GM18499 (cell line): ENCODE measurements around the gene SYTL3.
"Not testable (repeated sequence)": the region's sequence is repeated elsewhere in the genome, so short reads cannot be mapped to it uniquely, and the experiment has no call there.

Experiments
- ATAC-seq: cut with Tn5 transposase; IDR thresholded peaks from one replicate; pipeline ENCODE4 v1.9.1; 2021; ENCODE audit warnings: moderate number of reproducible peaks; ENCODE audit not compliant: insufficient read depth, unreplicated experiment

Gene SYTL3

GRCh38 chr6:158660333-158660754, 10.5 kb downstream of the SYTL3 start:
- no peak for ATAC-seq

DNA sequence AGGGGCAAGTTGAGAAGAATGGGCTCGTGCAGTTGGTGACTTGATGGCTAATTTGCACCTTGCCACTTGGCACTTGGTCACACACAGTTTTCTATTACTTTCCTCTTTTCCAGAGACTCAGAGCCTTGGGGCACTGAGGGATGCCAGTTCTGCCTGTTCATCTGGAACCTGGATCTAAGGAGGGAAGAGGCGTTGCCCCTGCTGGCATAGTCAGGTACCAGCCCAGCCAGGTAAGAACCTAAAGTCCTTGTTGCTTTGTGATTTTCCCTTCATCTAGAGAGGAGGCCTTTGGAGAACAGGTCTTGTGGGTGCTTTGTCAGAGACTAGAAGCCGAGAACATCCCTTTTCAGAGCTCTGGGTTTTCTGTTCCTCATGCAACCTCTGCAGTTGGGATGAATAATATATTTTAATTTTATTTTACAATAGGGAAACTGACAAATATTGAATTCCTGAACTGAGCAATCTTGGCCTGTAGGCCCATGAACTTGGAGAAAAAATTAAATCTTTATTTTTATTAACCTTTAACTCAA, 11.4 kb downstream of the SYTL3 start:
- ATAC-seq = no peak

DNA sequence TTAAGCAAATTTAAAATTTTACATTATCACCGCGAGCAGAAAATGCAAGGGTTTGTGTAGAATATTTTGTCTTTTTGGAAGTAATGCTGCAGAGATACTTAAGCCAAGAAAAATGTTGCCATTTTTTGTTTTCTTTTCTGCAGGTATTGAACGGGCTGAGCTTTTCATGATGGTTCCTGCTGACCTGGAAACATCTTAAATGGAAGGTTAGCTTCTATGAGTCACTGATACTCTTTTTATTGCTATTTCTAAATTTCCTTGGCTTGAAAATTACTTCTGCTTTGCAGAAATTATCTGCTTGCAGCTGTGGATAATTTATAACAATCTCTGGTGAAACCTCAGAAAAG, 12.7 kb downstream of the SYTL3 start:
- ATAC-seq = no peak

GRCh38 chr6:158662954-158663624, 13.2 kb downstream of the SYTL3 start:
- ATAC-seq = no peak

- ATAC-seq = no peak
These were observed 13.8 kb downstream of the SYTL3 start for GRCh38 chr6:158663625-158664165.

DNA sequence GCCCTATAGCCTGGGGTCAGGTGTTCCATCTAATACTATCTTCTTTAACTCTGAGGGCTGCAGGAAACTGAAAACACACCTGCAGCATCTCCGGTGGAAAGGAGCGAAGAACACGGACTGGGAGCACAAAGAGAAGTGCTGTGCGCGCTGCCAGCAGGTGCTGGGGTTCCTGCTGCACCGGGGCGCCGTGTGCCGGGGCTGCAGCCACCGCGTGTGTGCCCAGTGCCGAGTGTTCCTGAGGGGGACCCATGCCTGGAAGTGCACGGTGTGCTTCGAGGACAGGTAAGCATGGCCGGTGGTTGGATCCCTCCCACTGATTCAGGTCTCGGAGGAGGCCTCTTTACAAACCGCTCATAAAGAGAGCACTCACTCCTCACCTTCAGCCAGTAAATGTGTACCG, 15.5 kb downstream of the SYTL3 start:
- ATAC-seq = no peak

DNA sequence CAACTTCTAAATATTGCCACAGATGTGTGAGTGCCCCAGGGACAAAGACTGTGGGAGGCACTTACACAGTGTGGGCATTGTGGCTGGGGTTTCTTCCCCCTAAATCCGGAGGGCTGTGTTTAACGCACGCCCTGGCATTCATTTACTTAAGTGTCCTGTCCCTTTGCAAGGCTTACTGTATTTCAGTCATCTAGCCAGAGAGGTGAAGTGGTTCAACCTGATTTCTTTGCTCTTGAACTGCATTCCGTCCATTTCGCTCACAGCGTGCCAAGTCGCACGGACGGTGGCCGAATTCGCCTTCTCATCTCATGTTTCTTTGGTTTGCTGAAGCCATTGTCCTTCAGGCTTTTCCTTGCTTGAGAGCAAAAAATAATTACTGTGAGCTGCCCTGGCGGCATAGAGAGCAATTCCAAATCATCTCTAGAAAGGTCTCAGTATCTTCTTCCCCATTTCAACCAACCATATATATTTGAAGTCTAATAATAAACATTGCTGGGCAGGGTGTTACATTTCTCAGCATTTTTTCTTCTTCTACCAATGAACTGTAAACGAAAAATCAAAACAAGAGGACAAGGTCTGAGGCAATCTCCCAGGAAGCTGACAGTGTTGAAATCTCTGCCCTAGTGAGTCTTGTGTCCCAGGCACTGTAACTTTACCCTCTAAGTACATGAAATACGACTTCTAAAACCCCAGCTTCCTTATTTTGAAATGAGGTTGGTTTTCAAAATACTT, 16.9 kb downstream of the SYTL3 start:
- ATAC-seq = no peak

GRCh38 chr6:158667360-158667981, 17.6 kb downstream of the SYTL3 start:
- ATAC-seq = no peak

DNA sequence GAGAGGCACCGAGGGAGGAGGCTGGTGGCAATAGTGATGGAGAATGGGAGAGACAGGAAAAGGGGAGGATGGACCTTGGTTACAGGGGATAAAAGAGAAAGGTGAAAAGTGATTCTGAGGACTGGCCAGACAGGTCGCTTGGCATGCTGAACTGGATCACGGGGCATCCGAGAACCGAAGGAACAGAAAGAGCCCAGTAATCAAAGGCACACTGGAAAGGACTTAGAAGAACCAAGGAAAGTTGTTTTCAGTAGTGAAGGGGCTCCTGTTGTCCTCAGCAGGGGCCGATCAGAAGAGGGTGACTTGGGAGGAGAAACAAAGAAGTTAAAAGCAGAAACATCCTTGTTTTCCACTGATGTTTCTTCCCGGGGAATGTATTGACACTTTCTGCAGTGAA, 18.9 kb downstream of the SYTL3 start:
- ATAC-seq = no peak

DNA sequence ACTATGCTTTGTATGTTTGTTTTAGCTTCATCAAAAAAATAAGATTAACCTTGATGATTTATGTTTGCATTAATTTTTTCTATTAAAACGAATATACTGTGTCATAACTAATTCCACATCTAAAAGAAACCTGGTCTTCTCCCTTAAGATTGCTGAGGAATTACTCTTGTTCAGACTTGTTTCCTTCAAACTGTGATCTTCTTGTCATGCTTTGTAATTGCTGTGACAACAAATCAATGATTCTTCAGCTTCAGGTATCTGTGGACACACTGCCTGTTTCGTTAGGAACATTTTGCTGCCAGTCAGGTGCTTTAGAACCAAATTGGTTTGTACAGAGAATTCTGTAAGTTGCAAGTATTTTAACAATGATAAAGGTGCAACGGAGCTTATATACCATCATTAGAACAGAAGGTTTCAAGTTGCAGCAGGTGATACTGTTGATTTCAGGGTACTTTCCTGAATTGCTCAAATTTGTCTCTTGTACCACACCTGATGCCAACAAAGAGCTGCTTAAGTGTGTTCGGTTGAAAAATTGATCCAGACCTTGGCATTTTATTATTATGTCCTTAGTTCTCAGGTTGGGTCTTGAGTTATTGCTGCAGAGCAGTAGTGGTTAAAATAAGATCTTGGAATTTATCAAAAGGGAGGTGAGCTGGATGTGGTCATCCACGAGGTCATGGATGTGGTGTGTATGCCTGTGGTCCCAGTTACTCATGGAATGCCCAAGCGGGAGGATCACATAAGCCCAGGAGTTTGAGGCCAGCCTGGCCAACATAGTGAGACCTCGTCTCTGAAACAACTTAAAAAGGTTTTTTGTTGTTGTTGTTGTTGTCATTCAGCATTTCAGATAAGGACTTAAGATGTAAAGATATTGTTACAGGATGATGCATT, 19.5 kb downstream of the SYTL3 start:
- ATAC-seq = no peak

GRCh38 chr6:158672119-158672518, 22.3 kb downstream of the SYTL3 start:
- ATAC-seq = not testable (repeated sequence)

GRCh38 chr6:158672726-158673125, 22.9 kb downstream of the SYTL3 start:
- ATAC-seq = no peak

GRCh38 chr6:158674342-158675131, 24.7 kb downstream of the SYTL3 start:
- ATAC-seq = no peak

DNA sequence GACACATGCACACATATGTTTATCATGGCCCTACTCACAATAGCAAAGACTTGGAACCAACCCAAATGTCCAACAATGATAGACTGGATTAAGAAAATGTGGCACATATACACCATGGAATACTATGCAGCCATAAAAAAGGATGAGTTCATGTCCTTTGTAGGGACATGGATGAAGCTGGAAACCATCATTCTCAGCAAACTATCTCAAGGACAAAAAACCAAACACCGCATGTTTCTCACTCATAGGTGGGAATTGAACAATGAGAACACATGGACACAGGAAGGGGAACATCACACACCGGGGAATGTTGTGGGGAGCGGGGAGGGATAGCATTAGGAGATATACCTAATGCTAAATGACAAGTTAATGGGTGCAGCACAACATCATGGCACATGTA, 27.2 kb downstream of the SYTL3 start:
- ATAC-seq = not testable (repeated sequence)

- no peak for ATAC-seq
These were observed 28.2 kb downstream of the SYTL3 start for GRCh38 chr6:158677906-158678578.

DNA sequence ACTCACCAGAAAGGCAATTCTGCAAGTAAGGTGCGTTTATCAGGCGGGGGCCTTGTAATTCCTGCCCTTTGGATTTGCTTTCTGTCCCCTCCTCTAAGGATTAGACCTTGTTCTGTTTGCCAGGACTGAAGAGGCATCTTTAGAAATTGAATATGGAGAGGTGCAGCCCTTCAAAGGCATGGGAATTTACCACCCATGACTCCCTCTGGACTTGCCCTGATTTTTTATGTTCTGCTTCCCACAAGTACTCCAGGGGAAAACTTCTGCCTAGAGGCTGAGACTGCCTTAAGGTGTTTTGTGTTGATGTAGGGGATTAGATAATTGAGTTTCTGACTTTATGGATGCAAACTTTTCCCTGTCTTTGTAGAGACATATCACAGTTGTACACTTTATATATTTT, 30.2 kb downstream of the SYTL3 start:
- no peak for ATAC-seq

DNA sequence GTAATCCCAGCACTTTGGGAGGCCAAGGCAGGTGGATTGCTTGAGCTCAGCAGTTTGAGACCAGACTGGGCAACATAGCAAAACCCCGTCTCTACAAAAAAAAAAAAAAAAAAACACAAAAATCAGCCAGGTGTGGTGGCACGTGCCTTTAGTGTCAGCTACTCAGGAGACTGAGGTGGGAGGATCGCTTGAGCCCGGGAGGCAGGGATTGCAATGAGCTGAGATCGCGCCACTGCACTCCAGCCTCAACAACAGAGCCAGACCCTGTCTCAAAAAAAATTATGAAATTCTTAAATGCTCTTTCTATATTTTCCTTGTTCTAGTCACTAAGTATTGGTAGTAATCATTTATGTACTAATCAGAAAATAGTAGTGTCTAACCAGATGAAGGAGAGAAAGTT, 30.6 kb downstream of the SYTL3 start:
- no peak for ATAC-seq

GRCh38 chr6:158684311-158684710, 34.5 kb downstream of the SYTL3 start:
- no peak for ATAC-seq
